ENCODE measurements around the gene GAN. TPM values are rescaled to one million over a fixed set of nuclear protein-coding genes. Genes with fewer than 3 reads are reported as not detected.
"Not testable (repeated sequence)": the region's sequence is repeated elsewhere in the genome, so short reads cannot be mapped to it uniquely, and the experiment has no call there.

Gene GAN
- total RNA-seq, 4 donors from 2014 or later, result 7.9 to 18.5 (median 15.2) TPM

DNA sequence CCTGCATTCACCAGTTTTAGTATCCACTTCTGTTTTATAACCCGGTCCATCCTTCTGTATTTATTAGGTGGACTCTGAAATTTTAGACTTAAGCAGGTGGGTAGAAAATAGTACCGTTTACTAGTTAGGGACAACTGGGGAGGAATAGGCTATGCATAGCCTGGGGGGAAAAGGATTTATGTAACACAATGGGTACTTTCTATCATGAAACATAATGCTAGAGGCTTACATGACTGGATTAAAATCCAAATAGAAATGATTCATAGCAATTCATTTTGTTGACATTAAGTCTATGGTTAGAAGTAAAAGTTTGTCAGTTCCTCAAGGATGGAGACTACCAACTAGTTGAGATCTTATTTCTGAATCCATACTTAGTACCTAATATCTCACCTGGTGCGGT, 18.6 kb downstream of the GAN start:
- no peaks in the 10 kb centered on the region for H3K4me1 ChIP-seq
- no peak overlapping the region for H3K4me3 ChIP-seq
- H3K9me3 ChIP-seq, result no peaks in the 10 kb centered on the region
- H3K27me3 ChIP-seq, result no peaks in the 10 kb centered on the region
- DNase-seq, result no peak
- no peaks in the 10 kb centered on the region for H3K36me3 ChIP-seq
- TF ChIP-seq, protein P1, sequence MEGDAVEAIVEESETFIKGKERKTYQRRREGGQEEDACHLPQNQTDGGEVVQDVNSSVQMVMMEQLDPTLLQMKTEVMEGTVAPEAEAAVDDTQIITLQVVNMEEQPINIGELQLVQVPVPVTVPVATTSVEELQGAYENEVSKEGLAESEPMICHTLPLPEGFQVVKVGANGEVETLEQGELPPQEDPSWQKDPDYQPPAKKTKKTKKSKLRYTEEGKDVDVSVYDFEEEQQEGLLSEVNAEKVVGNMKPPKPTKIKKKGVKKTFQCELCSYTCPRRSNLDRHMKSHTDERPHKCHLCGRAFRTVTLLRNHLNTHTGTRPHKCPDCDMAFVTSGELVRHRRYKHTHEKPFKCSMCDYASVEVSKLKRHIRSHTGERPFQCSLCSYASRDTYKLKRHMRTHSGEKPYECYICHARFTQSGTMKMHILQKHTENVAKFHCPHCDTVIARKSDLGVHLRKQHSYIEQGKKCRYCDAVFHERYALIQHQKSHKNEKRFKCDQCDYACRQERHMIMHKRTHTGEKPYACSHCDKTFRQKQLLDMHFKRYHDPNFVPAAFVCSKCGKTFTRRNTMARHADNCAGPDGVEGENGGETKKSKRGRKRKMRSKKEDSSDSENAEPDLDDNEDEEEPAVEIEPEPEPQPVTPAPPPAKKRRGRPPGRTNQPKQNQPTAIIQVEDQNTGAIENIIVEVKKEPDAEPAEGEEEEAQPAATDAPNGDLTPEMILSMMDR (IDR thresholded peaks at IDR 0.05), result no peak
- intact Hi-C loops (cut with DNase I; ENCODE audit: low total_unique reads), result no loop called here
- no peak overlapping the region for H3K27ac ChIP-seq

DNA sequence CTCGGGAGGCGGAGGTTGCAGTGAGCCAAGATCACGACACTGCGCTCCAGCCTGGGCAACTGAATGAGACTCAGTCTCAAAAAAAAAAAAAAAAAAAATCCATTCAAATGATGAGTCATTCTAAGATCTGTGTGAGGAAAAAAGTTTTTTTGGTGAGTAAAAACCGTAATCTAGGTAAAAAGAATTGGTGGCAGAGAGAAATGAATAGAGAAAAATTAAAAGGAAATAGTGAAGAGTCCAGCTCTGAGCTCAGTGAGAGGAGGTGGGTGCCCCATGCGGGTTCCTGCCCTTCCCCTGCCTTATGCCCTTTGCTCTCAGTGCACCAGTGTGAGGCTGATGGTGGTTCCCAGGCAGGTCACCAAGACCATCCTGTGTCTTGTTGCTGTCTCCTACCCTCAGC, 20.9 kb downstream of the GAN start:
- Histone ChIP-seq H3K27ac (no peak overlapping the region), H3K4me1 (no peaks in the 10 kb centered on the region), H3K4me3 (no peak overlapping the region), H3K36me3 (no peaks in the 10 kb centered on the region), H3K27me3 (no peaks in the 10 kb centered on the region), H3K9me3 (no peaks in the 10 kb centered on the region)
- TF ChIP-seq, protein P1 (IDR thresholded peaks at IDR 0.05), result no peak
- TF ChIP-seq POLR2A (IDR thresholded peaks at IDR 0.05), result no peak
- DNase-seq, result no peak
- intact Hi-C loops (cut with DNase I; ENCODE audit: low total_unique reads), result no loop called here

DNA sequence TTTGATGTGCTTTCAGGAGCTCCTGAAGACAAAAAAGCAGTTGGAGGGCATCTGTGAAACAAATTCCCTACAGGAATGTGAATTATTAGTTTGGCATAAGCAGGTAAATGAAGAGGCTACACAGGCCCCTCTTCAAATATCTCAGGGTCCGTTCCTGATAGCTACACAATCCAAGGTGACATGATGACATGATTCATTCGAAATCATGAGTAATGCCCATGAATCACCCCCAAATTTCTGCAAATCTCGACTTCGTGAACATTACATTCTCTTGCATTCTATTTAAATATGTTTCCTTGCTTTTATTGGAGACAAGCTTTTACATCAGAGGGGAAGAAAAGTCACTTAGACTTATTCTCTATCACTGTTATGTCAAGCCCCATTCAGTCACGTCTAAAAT, 22.3 kb downstream of the GAN start:
- Histone ChIP-seq H3K27me3 (no peaks in the 10 kb centered on the region), H3K36me3 (no peaks in the 10 kb centered on the region), H3K27ac (no peak overlapping the region), H3K4me3 (no peak overlapping the region), H3K9me3 (no peaks in the 10 kb centered on the region), H3K4me1 (no peaks in the 10 kb centered on the region)
- DNase-seq, result no peak
- intact Hi-C loops (cut with DNase I; ENCODE audit: low total_unique reads), result no loop called here
- TF ChIP-seq, protein P1 (IDR thresholded peaks at IDR 0.05), result no peak
- TF ChIP-seq POLR2A (IDR thresholded peaks at IDR 0.05), result no peak

DNA sequence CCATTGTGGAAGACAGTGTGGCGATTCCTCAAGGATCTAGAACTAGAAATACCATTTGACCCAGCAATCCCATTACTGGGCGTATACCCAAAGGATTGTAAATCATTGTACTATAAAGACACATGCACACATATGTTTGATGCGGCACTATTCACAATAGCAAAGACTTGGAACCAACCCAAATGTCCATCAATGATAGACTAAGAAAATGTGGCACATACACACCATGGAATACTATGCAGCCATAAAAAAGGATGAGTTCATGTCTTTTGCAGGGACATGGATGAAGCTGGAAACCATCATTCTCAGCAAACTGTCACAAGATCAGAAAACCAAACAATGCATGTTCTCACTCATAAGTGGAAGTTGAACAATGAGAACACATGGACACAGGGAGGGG, 30.4 kb downstream of the GAN start:
- H3K9me3 ChIP-seq; H3K27ac ChIP-seq; DNase-seq; H3K36me3 ChIP-seq; H3K4me1 ChIP-seq; H3K27me3 ChIP-seq; intact Hi-C loops (cut with DNase I; ENCODE audit: low total_unique reads); H3K4me3 ChIP-seq: not testable (repeated sequence)

DNA sequence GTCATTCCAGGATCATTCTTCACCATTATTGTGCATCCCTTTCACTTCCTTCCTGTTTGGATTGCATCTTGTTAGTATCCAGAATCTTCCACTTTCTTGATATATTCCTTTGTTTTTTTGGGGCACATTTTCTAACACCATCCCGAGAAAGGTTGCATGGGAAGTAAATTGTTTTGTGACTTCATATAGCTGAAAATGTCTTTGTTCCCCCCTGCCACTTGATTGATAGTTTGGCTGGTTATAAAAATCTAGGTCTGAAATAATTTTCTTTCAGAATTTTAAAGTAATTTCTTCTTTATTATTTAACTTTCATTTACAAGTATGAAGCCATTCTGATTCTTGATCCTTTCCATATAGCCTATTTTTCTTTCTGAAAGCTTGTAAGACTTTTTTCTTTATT, 32.7 kb downstream of the GAN start:
- DNase-seq, result no peak
- H3K4me3 ChIP-seq, result no peak overlapping the region
- H3K27me3 ChIP-seq, result no peaks in the 10 kb centered on the region
- intact Hi-C loops (cut with DNase I; ENCODE audit: low total_unique reads), result no loop called here
- no peaks in the 10 kb centered on the region for H3K36me3 ChIP-seq
- TF ChIP-seq, protein P1 (IDR thresholded peaks at IDR 0.05), result no peak
- TF ChIP-seq POLR2A (IDR thresholded peaks at IDR 0.05), result no peak
- H3K9me3 ChIP-seq, result peaks cover 0 to 5% of the 10 kb centered on the region in 2 donors
- H3K4me1 ChIP-seq, result no peaks in the 10 kb centered on the region
- no peak overlapping the region for H3K27ac ChIP-seq

DNA sequence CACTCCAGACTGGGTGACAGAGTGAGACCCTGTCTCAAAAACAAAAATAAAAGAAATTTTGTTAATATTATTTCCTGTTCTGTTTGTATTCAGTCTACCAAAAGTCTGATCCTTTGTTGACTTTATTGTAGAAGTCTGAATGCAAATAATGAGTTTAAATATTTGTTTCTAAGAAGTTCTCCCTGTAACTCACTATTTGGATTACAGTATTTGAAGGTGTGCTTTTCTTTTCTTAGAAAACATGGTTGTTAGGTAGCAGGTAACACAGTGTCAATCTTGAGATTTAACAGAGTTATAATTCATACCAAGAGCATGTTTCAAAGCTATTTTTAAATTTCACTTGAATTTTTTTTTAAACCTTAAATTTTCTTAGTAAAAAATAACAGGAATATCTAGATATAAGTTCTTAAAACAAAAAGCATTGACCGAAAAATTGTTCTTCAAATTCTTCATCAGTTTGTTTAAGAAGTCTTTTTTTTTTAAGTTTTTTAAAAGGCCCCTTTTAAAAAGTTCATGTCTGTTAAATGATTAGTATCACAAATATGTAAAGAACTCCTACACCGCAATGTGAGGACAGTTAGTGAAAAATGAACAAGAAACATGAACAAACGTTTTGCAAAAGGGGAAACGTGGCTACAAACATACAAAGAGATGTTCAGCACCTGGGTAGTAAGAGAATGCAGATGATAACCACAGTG, 35.0 kb downstream of the GAN start:
- H3K9me3 ChIP-seq, result peaks cover 0 to under 1% of the 10 kb centered on the region in 2 donors
- TF ChIP-seq POLR2A (IDR thresholded peaks at IDR 0.05), result no peak
- TF ChIP-seq, protein P1 (IDR thresholded peaks at IDR 0.05), result no peak
- H3K4me1 ChIP-seq, result no peaks in the 10 kb centered on the region
- H3K27ac ChIP-seq, result no peak overlapping the region
- no peak for DNase-seq
- no peaks in the 10 kb centered on the region for H3K27me3 ChIP-seq
- intact Hi-C loops (cut with DNase I; ENCODE audit: low total_unique reads), result no loop called here
- H3K4me3 ChIP-seq, result no peak overlapping the region
- H3K36me3 ChIP-seq, result no peaks in the 10 kb centered on the region
